HEK293T (cell line): ENCODE data around the gene SLC41A3.

Source experiments
- CTCF ChIA-PET: fragments of 350-600 bp; formaldehyde crosslinking; extraction: SDS; loops from one replicate; lab custom pipeline; 2021; ENCODE audit warnings: antibody characterized with exemption, inconsistent platforms; lab: Yijun Ruan, JAX
- POLR2A ChIA-PET: fragments of 350-600 bp; formaldehyde crosslinking; extraction: SDS; loops from one replicate; lab custom pipeline; 2020; ENCODE audit warnings: antibody characterized with exemption, inconsistent platforms; lab: Yijun Ruan, JAX
- DNase-seq: peaks from one replicate; pipeline ENCODE4 v3.0.0; 2012; ENCODE audit warnings: mixed read lengths; ENCODE audit errors: extremely low spot score
- ARNT ChIP-seq: fragments of 450-650 bp; IDR thresholded peaks from 2 replicates; pipeline ENCODE4 v1.6.1; 2017; ENCODE audit warnings: mild to moderate bottlenecking
- BHLHE40 ChIP-seq: fragments of 450-650 bp; IDR thresholded peaks from 2 replicates; pipeline ENCODE4 v1.6.1; 2016; ENCODE audit warnings: mild to moderate bottlenecking, moderate library complexity, borderline replicate concordance
- CTBP1 ChIP-seq: fragments of 450-650 bp; IDR thresholded peaks from 2 replicates; pipeline ENCODE4 v1.6.1; 2016; ENCODE audit warnings: borderline replicate concordance
- ELF4 ChIP-seq: fragments of 450-650 bp; IDR thresholded peaks from 2 replicates; pipeline ENCODE4 v1.6.1; 2017; ENCODE audit warnings: antibody characterized with exemption
- FOXA1 ChIP-seq: fragments of 450-650 bp; IDR thresholded peaks from 2 replicates; pipeline ENCODE4 v1.6.1; 2016; ENCODE audit warnings: mild to moderate bottlenecking
- FOXK2 ChIP-seq: fragments of 450-650 bp; IDR thresholded peaks from 2 replicates; pipeline ENCODE4 v1.6.1; 2016; ENCODE audit warnings: mild to moderate bottlenecking
- FOXM1 ChIP-seq: fragments of 450-650 bp; IDR thresholded peaks from 2 replicates; pipeline ENCODE4 v1.6.1; 2017; ENCODE audit warnings: mild to moderate bottlenecking, borderline replicate concordance
- HDGF ChIP-seq: fragments of 450-650 bp; IDR thresholded peaks from 2 replicates; pipeline ENCODE4 v1.6.1; 2017; ENCODE audit warnings: antibody characterized with exemption, borderline replicate concordance
- L3MBTL2 ChIP-seq: fragments of 450-650 bp; conservative IDR thresholded peaks from 2 replicates; pipeline ENCODE4 v1.6.1; 2016; ENCODE audit warnings: mild to moderate bottlenecking
- LEF1 ChIP-seq: fragments of 450-650 bp; IDR thresholded peaks from 2 replicates; pipeline ENCODE4 v1.6.1; 2017; ENCODE audit warnings: mild to moderate bottlenecking, borderline replicate concordance
- NFRKB ChIP-seq: fragments of 450-650 bp; IDR thresholded peaks from 2 replicates; pipeline ENCODE4 v1.6.1; 2016; ENCODE audit warnings: mild to moderate bottlenecking, moderate library complexity
- SP1 ChIP-seq: fragments of 450-650 bp; IDR thresholded peaks from 2 replicates; pipeline ENCODE4 v1.6.1; 2017
- SUZ12 ChIP-seq: fragments of 450-650 bp; IDR thresholded peaks from 2 replicates; pipeline ENCODE4 v1.6.1; 2016; ENCODE audit warnings: mild to moderate bottlenecking
- TARDBP ChIP-seq: fragments of 450-650 bp; IDR thresholded peaks from 2 replicates; pipeline ENCODE4 v1.6.1; 2016
- ZNF384 ChIP-seq: fragments of 450-650 bp; IDR thresholded peaks from 2 replicates; pipeline ENCODE4 v1.6.1; 2016
- TF ChIP-seq, protein P1 (sequence below): fragments of 450-650 bp; IDR thresholded peaks from 2 replicates; pipeline ENCODE4 v1.6.1; 2016

SLC41A3 gene

DNA sequence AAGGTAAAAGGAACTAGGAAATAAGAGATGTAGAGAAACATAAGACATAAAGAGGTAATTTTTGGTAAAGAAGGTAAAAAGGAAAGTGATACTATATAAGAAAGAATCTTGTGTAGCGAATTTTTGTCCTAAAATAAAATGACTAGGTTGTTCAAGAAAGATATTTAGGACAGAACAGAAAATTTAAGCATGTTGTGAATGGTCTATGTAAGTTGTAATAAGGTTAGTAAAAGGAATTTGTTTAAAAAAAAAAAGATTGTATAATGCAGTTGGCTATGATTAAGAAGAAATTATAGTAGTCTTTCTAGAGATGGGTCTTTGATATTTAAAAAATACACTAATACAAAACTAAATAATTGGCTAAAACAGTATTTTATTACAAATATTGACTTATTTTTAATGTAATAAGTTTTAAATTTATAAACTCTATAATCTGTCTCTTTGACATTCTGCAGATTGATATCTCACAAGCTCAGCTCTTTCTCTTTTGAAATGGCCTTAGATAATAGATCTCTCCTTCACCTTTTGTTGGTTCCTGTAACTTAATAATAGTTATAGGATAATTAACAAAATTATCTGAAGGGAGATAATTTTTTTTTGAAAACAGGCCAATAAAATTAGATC, 3.7 kb upstream of the SLC41A3 start:
- POLR2A ChIA-PET = no interaction called here
- no peak for TF ChIP-seq CTBP1
- TF ChIP-seq ARNT = no peak
- TF ChIP-seq NFRKB = no peak
- TF ChIP-seq SP1 = no peak
- TF ChIP-seq FOXA1 = no peak
- TF ChIP-seq SUZ12 = no peak
- TF ChIP-seq FOXK2 = no peak
- no peak for TF ChIP-seq TARDBP
- TF ChIP-seq ZNF384 = no peak
- TF ChIP-seq HDGF = no peak
- no peak for TF ChIP-seq L3MBTL2
- CTCF ChIA-PET = no interaction called here
- no peak for DNase-seq

DNA sequence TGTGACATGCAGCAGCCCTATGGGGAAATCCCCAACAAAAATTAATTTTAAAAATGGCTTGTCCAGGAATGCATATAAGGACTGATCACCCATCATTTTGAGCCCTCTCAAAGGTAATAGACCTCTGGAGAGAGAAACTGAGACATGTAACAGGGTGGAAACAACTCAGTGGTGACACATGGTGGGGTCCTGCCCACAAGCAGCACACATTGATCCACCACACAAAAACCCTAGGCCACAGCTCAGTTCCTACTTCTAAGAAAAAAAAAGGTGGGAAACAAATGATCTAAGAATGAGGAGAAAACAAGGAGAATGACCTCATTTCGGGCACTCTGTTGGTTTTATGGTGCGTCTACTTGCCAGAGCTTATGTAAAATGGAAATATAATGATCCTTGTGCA, 1.9 kb upstream of the SLC41A3 start:
- ChIA-PET POLR2A (no interaction called here), CTCF (interaction anchor here (0.7 kb wide), 1 partner anchor 156 kb away, joined by 3 read pairs; no protein-coding TSS in a partner anchor)
- DNase-seq = no peak
- no peak for TF ChIP-seq TARDBP
- TF ChIP-seq NFRKB = no peak
- TF ChIP-seq SUZ12 = no peak
- TF ChIP-seq FOXM1 = no peak
- TF ChIP-seq FOXA1 = no peak
- TF ChIP-seq CTBP1 = no peak
- no peak for TF ChIP-seq FOXK2
- TF ChIP-seq ARNT = no peak
- no peak for TF ChIP-seq LEF1

DNA sequence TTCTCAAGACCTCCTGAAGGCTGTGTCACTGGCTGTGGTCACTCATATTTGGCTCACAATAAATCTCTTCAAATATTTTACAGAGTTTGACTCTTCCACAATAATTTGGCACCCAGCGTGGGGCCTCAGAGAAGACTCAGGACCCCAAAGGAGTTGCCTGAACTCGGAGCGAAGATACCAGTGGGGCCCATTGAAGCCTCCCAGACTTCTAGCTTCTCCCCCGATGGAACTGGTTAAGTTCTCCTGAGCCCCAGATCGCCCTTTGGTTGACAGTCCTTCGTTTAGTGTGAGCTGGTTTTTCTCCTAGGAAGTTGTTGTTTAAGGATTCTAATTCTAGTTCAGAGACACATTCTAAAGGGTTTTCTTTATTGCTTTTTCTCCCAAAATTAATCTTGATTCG, 1.4 kb upstream of the SLC41A3 start:
- TF ChIP-seq, protein P1, sequence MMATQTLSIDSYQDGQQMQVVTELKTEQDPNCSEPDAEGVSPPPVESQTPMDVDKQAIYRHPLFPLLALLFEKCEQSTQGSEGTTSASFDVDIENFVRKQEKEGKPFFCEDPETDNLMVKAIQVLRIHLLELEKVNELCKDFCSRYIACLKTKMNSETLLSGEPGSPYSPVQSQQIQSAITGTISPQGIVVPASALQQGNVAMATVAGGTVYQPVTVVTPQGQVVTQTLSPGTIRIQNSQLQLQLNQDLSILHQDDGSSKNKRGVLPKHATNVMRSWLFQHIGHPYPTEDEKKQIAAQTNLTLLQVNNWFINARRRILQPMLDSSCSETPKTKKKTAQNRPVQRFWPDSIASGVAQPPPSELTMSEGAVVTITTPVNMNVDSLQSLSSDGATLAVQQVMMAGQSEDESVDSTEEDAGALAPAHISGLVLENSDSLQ = no peak
- no peak for TF ChIP-seq CTBP1
- ChIA-PET POLR2A (no interaction called here), CTCF (interaction anchor here (0.7 kb wide), 1 partner anchor 155 kb away, joined by 3 read pairs; no protein-coding TSS in a partner anchor)
- no peak for DNase-seq

DNA sequence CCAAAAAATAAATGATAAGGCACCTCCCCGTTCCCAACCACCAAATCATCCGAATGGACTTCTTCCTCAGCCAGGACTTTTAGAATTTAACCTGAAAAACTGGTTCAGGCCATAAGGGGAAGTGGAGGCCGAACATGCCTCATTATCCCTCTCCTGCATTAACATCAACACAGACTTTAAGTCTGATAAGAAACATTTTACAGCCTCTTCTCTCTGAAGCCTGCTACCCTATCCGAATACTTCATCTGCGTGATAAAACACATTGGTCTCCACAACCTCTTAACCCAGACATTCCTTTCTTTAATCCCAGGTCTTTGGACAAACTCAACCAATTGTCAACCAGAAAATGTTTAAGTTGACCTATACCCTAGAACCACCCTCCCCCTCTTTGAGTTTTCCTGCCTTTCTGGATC, 850 bp upstream of the SLC41A3 start:
- ChIA-PET CTCF (interaction anchor here (0.5 kb wide), 1 partner anchor 554 kb away, joined by 3 read pairs; no protein-coding TSS in a partner anchor), POLR2A (interaction anchor here (1.2 to 1.4 kb wide), 3 partner anchors 16 to 20 kb away, joined by 3 to 4 read pairs (median 3); no protein-coding TSS in a partner anchor)
- no peak for DNase-seq
- TF ChIP-seq L3MBTL2 = 0 out of 2 replicates have a peak, but pooled peaks have one; percentile 0
- no peak for TF ChIP-seq FOXA1

DNA sequence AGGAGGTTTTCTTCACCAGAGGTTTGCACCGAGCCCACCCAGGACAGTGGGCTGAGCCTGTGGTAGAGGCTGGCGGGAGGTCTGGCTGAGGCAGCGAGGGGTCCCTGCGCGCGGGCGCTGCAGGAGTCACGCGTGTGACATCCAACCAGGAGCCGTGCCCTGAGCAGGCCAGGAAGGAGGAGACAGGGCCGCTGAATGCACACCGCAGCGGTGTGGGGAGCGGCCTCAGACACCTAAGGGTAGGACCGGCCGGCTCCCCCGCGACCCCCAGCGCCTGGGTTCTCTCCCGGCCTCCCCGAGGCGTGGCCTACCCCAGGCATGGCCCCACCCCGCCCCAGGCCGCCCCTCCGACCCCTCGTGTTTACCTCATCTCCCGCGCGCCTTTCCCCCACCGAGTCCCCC, 412 bp downstream of the SLC41A3 start:
- no peak; the same call in 1 of the 2 replicates for TF ChIP-seq L3MBTL2
- TF ChIP-seq TARDBP = no peak
- no peak for TF ChIP-seq FOXM1
- no peak for TF ChIP-seq LEF1
- TF ChIP-seq FOXA1 = no peak
- TF ChIP-seq BHLHE40 = no peak
- TF ChIP-seq, protein P1 = no peak
- TF ChIP-seq FOXK2 = no peak
- CTCF ChIA-PET = no interaction called here
- DNase-seq = peak; percentile 59
- POLR2A ChIA-PET = interaction anchor here (1.2 to 1.4 kb wide), 3 partner anchors 17 to 19 kb away, joined by 3 to 4 read pairs (median 3); no protein-coding TSS in a partner anchor

DNA sequence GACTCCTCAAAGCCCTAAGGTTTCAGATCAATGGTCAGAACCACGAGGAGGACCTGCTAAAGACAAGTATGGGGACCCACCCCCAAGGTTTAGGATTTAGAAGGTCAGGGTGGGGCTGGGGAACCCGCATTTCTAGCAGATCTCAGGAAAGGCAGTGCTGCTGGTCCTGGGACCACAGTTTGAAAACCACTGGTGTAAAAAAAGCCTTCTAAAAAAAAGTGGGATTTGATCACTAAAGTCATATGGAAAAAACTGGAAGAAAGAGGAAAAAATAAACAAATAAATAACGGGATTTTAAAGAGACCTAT, 832 bp downstream of the SLC41A3 start:
- ChIA-PET POLR2A (no interaction called here), CTCF (no interaction called here)
- TF ChIP-seq FOXK2 = no peak
- TF ChIP-seq NFRKB = no peak
- no peak for TF ChIP-seq CTBP1
- TF ChIP-seq, protein P1 = no peak
- no peak for TF ChIP-seq SUZ12
- peak; percentile 6 for DNase-seq

DNA sequence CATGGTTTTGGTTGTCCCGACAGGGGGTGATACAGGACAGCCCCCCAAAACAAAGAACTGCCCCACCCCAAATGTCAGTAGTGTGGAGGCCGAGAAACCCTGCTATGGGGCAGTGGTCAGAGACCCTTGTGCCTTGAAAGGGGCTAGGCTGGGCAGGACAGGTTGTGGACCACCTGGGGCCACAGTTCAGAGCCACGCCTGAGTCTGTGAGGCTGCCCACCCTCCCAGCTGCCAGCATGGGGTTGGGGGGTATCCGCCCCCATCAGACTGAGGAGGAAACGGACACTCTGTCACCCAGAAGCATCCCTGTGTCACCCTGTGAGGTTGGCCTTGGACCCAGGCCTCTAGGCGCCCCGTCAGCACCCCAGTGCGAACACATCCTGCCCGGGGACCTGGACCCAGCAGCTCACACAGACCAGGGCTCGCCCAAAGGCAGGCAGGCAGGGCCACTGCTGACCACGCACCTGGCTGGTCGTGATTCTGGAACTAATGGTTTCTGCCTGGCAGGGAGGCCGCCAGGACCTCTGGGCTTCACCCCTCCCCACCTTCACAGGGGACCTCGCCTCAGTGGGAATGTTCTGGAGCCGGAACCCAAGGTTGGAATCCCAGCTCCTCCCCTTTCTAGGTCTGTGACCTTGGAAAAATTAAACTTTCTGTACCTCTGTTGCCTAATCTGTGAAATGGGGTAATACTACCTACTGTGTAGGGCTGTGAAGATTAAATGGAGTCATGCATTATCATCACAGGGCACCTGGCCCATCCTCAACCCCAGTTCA, 1.4 kb downstream of the SLC41A3 start:
- TF ChIP-seq ELF4 (no peak), L3MBTL2 (no peak), FOXA1 (no peak), TARDBP (no peak), CTBP1 (no peak)
- POLR2A ChIA-PET = no interaction called here
- DNase-seq = peak; percentile 4
- CTCF ChIA-PET = no interaction called here
